Activated naive CD4-positive, alpha-beta T cell treated with Interleukin-2 at 50 U/mL for 16 hours (primary cell): Measurements from ENCODE around the gene GOLGA6L25.
"Not testable (repeated sequence)": the region's sequence is repeated elsewhere in the genome, so short reads cannot be mapped to it uniquely, and the experiment has no call there.

Experiments used
- DNase-seq: peaks from one replicate; pipeline ENCODE4 v3.0.0-alpha.2; 2020

Gene GOLGA6L25, protein sequence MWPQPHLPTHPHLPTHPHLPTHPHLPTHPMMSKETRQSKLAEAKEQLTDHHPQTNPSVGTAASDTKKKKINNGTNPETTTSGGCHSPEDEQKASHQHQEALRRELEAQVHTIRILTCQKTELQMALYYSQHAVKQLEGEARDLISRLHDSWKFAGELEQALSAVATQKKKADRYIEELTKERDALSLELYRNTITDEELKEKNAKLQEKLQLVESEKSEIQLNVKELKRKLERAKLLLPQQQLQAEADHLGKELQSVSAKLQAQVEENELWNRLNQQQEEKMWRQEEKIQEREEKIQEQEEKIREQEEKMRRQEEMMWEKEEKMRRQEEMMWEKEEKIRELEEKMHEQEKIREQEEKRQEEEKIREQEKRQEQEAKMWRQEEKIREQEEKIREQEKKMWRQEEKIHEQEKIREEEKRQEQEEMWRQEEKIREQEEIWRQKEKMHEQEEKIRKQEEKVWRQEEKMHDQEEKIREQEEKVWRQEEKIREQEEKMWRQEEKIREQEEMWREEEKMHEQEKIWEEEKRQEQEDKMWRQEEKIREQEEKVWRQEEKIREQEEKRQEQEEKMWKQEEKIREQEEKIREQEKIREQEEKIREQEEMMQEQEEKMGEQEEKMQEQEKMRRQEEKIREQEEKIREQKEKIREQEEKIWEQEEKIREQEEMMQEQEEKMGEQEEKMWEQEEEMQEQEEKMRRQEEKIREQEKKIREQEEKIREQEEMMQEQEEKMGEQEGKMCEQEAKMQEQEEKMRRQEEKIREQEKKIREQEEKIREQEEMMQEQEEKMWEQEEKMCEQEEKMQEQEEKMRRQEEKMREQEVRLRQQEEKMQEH

GRCh38 chr15:28553268-28553667 is at the start of gene GOLGA6L25:
GOLGA6L25 (plus strand) TSS chr15:28553568; CDS start chr15:28553629, 61 bp downstream.
- not testable (repeated sequence) for DNase-seq

- not testable (repeated sequence) for DNase-seq
Observed at GRCh38 chr15:28508217-28508889, 45.0 kb upstream of the GOLGA6L25 start.

DNA sequence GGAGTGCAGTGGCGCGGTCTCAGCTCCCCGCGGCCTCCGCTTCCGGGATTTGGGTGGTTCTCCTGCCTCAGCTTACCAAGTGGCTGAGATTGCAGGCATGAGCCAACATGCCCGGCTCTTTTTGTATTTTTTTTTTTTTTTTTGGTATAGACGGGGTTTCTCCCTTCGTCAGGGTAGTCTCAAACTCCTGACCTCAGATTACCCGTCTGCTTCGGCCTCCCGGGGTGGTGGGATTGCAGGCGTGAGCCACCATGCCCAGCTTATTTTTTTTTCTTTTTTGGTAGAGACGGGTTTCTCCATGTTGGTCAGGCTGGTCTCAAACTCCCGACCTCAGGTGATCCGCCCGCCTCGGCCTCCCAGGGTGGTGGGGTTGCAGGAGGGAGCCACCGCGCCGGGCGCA is 39.2 kb upstream of the GOLGA6L25 start:
- not testable (repeated sequence) for DNase-seq

GRCh38 chr15:28515208-28515607 is 38.2 kb upstream of the GOLGA6L25 start:
- not testable (repeated sequence) for DNase-seq

DNA sequence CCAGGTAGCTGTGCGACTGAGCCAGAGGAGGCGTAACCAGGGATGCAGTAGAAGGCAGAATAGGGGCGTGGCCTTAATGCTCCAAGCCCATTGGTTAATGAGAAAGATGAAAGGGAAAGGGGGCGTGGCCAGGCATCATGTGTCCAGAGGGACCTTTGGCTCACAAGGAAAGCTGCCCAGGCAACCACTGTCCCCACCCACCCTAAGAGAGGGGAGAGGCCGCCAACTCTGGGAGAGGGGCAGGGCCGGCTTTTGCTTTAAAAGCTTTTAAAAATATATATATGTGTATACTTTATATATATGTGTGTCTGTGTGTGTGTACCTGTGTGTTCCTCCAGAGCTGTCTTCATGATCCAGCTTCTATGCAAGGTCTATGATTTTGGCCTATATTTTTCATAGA is 20.4 kb upstream of the GOLGA6L25 start, which contains the start of gene GOLGA8G:
GOLGA8G (minus strand) TSS at position 18 of the 400 bp plus-strand sequence. CDS start 62 bp downstream, outside the sequence.
- DNase-seq = not testable (repeated sequence)

DNA sequence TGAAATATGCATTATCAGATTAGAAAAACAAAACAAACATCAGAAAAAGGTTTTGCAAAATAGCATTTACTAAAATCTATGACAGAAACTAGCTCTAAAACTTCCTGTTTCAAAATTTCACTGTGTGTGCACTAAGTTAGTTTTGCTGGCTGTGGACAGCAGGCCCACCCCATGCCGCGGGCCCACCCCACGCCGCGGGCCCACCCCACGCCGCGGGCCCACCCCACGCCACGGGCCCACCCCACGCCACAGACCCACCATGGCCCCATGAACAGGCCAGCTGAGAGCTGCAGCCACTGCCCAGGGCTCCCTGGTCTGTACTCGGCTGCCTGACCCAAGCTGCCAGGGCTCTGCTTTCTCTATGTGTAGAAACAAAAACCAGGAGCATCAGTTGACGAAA is 20.0 kb downstream of the GOLGA6L25 start:
- not testable (repeated sequence) for DNase-seq

- not testable (repeated sequence) for DNase-seq
Observed at GRCh38 chr15:28588977-28589606, 35.7 kb downstream of the GOLGA6L25 start.

DNA sequence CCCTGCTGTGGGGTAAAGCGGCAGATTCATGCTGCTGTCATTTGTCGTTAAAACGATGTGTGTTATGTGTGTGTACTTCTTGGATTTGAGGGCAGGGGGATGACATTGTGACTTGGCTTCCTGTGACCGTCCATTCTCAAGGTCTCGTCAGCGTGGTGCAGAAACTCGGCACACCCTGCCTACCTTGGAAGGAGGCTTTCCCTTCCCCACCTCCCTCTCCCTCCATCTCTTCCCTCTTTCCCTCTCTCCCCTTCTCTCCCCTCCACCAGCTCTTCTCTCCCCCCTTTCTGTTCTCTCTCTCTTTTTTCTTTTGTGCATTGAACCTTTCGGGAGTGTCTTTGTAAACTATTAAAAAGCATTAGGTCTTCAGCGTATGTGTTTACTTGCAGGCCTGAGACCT is 36.4 kb downstream of the GOLGA6L25 start:
- DNase-seq = not testable (repeated sequence)

- DNase-seq = not testable (repeated sequence)
Observed at GRCh38 chr15:28592395-28592794, 39.0 kb downstream of the GOLGA6L25 start.

GRCh38 chr15:28593424-28594129 is 40.2 kb downstream of the GOLGA6L25 start:
- DNase-seq = not testable (repeated sequence)

- not testable (repeated sequence) for DNase-seq
Observed at GRCh38 chr15:28597471-28597870, 44.1 kb downstream of the GOLGA6L25 start.

- DNase-seq = not testable (repeated sequence)
Observed at GRCh38 chr15:28598209-28598608, 44.8 kb downstream of the GOLGA6L25 start.

DNA sequence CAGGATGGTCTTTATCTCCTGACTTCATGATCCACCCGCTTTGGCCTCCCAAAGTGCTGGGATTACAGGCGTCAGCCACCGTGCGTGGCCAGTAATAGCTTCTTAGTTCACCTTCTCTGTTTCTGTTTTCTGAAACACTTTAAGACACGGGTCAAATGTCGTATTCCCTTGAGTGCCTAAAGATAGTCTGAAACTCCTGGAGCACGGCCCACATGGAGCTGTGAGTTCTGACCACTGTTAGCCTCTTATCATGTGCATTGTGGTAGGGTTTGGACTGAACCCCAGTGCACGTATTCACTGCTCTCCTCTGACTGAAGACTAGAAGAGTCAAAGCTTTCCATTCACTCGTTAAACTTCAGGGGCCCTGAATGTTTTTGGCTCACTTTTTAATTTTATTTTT is 48.8 kb downstream of the GOLGA6L25 start:
- DNase-seq = not testable (repeated sequence)
